Right lobe of liver (tissue), 6 donors: ENCODE measurements around the gene PTN. TPM values are rescaled to one million over a fixed set of nuclear protein-coding genes. Genes with fewer than 3 reads are reported as not detected.

Source experiments
- ATAC-seq, 4 donors: fragments of 200-7000 bp; cut with Tn5 transposase; one replicate each; pipeline ENCODE4 v1.9.1; 2020; ENCODE audit warnings: mild to moderate bottlenecking in 4 of 4, moderate library complexity in 4 of 4
- DNase-seq, 3 donors: peaks; one replicate each; pipeline ENCODE4 v3.0.0-alpha.2; 2020
- H3K27ac ChIP-seq, 3 donors: fragments of 200-600 bp; one replicate each; pipeline ENCODE4 v1.8.0; 2022
- H3K27me3 ChIP-seq, 2 donors: fragments of 200-600 bp; one replicate each; pipeline ENCODE4 v1.8.0; 2022
- H3K36me3 ChIP-seq, 4 donors: fragments of 200-600 bp; sonication (generic) in 1 of 4; one replicate each; pipeline versions ENCODE4 v1.5.1 to v1.8.0; 2017 to 2022; ENCODE audit warnings: control low read depth in 1 of 4
- H3K4me1 ChIP-seq, 4 donors: fragments of 200-600 bp; sonication (generic) in 1 of 4; one replicate each; pipeline versions ENCODE4 v1.5.1 to v1.8.0; 2017 to 2022; ENCODE audit warnings: control low read depth in 1 of 4
- H3K4me3 ChIP-seq, 3 donors: fragments of 200-600 bp; one replicate each; pipeline ENCODE4 v1.8.0; 2022
- H3K9me3 ChIP-seq, 4 donors: fragments of 200-600 bp; sonication (generic) in 1 of 4; one replicate each; pipeline versions ENCODE4 v1.5.1 to v1.8.0; 2017 to 2022; ENCODE audit warnings: control low read depth in 1 of 4
- CTCF ChIP-seq, 4 donors: fragments of 200-600 bp in 3 of 4; fragments of 450-650 bp in 1 of 4; IDR thresholded peaks; one replicate each; pipeline versions ENCODE4 v1.5.1 to v1.8.0; 2016 to 2022; ENCODE audit warnings: antibody characterized with exemption in 4 of 4, mild to moderate bottlenecking in 2 of 4
- POLR2A ChIP-seq: fragments of 450-650 bp; IDR thresholded peaks from one replicate; pipeline ENCODE4 v1.6.1; 2017; ENCODE audit warnings: antibody characterized with exemption, mild to moderate bottlenecking
- whole genome bisulfite sequencing: methylation state at CpG from one replicate; pipeline ENCODE4 v1.1.6; 2018; ENCODE audit warnings: low coverage, low lambda C conversion rate; ENCODE audit not compliant: insufficient coverage; ENCODE audit errors: missing lambda C conversion rate; 5-methylcytosine and 5-hydroxymethylcytosine counted together
- intact Hi-C, 2 donors: fragments of 100-400 bp; cut with DNase I; formaldehyde crosslinking; loops; one replicate each; pipeline versions ENCODE4 v1.11.2 to v1.14.1; 2022
- total RNA-seq, 6 experiments: library from RNA; depleted of rRNA in 2 of 6; stranded (reverse); fragments of >200 nt in 2 of 6; fragmentation: NEBNext Ultra II Directional in 3 of 6; extraction: Animal tissue kit (Norgen Biotek cat#: 25700) in 3 of 6; gene quantifications; one replicate each; pipeline versions ENCODE4 v1.1.0 to v1.2.4, GENCODE V29; 2016 to 2023
- donor health status: DM: no; HTN: yes; CAD: no.
- donor health status: DM: no; HTN: no; CAD: no.
- donor health status: DM: no; HTN: no; CAD: no.
- donor health status: DM: no; HTN: yes; CAD: no.
- donor health status: DM: no; HTN: yes; CAD: no.

The PTN gene
- total RNA-seq, 6 experiments from 2014 or later = 0.31 to 1.7 (median 0.89) TPM

DNA sequence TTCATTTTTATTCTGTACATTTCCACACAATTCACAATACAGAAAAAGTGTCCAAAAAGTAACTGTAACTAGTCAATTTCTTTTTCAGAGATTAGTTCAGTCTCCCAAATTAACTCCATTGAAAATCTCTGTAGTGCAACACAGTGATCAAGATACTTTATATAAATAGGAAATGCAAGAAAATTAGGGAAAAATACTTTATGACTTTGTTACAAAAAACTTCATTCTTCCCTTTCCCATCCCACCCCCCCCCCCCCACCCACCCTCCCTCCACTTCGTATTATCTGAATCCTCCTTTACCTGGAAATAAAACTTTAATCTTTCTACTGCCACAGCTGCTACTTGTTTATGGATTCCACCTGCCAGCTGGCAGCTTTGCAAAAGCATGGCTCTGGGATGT is 37.5 kb upstream of the PTN start:
- intact Hi-C loops = no loop called here
- Histone ChIP-seq H3K4me1 (no peaks in the 10 kb centered on the region), H3K27me3 (no peaks in the 10 kb centered on the region), H3K4me3 (no peak overlapping the region), H3K27ac (no peak overlapping the region), H3K36me3 (no peaks in the 10 kb centered on the region), H3K9me3 (no peaks in the 10 kb centered on the region)
- ATAC-seq (no peak), DNase-seq (no peak)
- 44% methylated on average over 1 of the region's 1 CpG for WGBS
- TF ChIP-seq CTCF (IDR thresholded peaks at IDR 0.05) (no peak), POLR2A (no peak)

DNA sequence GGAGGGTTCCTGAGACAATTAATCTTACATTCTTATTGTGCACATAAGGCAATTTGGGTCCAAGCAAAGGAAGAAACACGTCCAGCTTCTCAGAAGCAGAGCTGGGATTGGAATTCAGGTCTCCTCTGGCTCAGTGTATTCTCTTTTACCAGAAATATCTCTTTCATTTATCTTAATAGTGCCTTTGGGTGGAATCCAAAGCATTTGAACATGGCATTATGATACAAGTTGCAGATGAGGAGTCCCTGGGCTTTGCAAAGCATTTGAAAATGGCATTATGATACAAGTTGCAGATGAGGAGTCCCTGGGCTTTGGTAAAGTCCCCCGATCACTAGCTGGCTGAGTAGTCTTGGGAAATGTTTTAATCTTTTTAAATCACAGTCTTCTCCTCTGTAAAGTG is 30.0 kb upstream of the PTN start:
- no peak for DNase-seq
- Histone ChIP-seq H3K4me1 (no peaks in the 10 kb centered on the region), H3K4me3 (no peak overlapping the region), H3K27ac (no peak overlapping the region), H3K9me3 (no peaks in the 10 kb centered on the region), H3K36me3 (no peaks in the 10 kb centered on the region), H3K27me3 (no peaks in the 10 kb centered on the region)
- 51% methylated on average over 2 of the region's 2 CpGs for WGBS
- no peak for ATAC-seq
- TF ChIP-seq CTCF (IDR thresholded peaks at IDR 0.05) (no peak), POLR2A (no peak)
- intact Hi-C loops = no loop called here

DNA sequence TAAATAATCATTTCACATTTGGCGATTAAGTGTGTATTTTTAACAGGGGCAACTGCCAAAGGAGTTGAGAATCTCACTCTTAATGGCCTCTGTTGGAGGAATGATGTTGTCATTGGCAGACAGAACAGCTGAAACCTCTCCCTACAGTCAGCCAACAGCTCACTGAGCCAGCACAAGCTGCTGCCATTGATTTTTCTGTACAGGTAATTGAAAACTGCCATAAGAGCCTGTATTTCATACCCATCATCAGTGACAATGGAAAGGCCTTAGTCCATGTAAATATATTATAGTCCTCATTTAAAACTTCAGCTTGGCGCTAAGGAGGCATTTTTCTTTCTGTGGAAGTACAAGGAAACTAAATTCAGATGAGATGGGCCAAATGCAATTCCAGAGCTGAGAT is 28.1 kb upstream of the PTN start:
- H3K9me3 ChIP-seq = no peaks in the 10 kb centered on the region
- ATAC-seq (no peak), DNase-seq (no peak)
- WGBS = 66% methylated on average over 2 of the region's 2 CpGs
- no peak overlapping the region for H3K4me3 ChIP-seq
- H3K27ac ChIP-seq = no peak overlapping the region
- intact Hi-C loops = no loop called here
- H3K27me3 ChIP-seq = no peaks in the 10 kb centered on the region
- no peaks in the 10 kb centered on the region for H3K36me3 ChIP-seq
- H3K4me1 ChIP-seq = no peaks in the 10 kb centered on the region
- TF ChIP-seq CTCF (IDR thresholded peaks at IDR 0.05) (no peak), POLR2A (no peak)

GRCh38 chr7:137366995-137367394 is 23.5 kb upstream of the PTN start:
- TF ChIP-seq POLR2A = no peak
- TF ChIP-seq CTCF (IDR thresholded peaks at IDR 0.05) = no peak
- Histone ChIP-seq H3K36me3 (no peaks in the 10 kb centered on the region), H3K27me3 (no peaks in the 10 kb centered on the region), H3K4me1 (no peaks in the 10 kb centered on the region), H3K4me3 (no peak overlapping the region), H3K27ac (no peak overlapping the region), H3K9me3 (no peaks in the 10 kb centered on the region)
- intact Hi-C loops = no loop called here
- ATAC-seq = no peak
- no peak for DNase-seq
- 52% methylated on average over 5 of the region's 5 CpGs for WGBS

GRCh38 chr7:137363683-137364082 is 20.1 kb upstream of the PTN start:
- no peak overlapping the region for H3K4me3 ChIP-seq
- H3K9me3 ChIP-seq = no peaks in the 10 kb centered on the region
- DNase-seq = no peak
- no peaks in the 10 kb centered on the region for H3K27me3 ChIP-seq
- H3K27ac ChIP-seq = no peak overlapping the region
- intact Hi-C loops = no loop called here
- WGBS = 87% methylated on average over 5 of the region's 6 CpGs
- TF ChIP-seq CTCF (IDR thresholded peaks at IDR 0.05) = no peak
- no peak for TF ChIP-seq POLR2A
- H3K4me1 ChIP-seq = no peaks in the 10 kb centered on the region
- peak in 2 of 4 donors; percentile 40 to 56 for ATAC-seq
- H3K36me3 ChIP-seq = no peaks in the 10 kb centered on the region
